Ovary (tissue), 9 donors: ENCODE results near the gene OR4D9. TPM values are rescaled to one million over a fixed set of nuclear protein-coding genes. Genes with fewer than 3 reads are reported as not detected.
A peak's percentile ranks its signal among the peaks of the same experiment; 100 is the strongest.

Experiments
- DNase-seq, 5 donors: peaks; one replicate each; pipeline ENCODE4 v3.0.0-alpha.2; 2019 to 2020
- H3K27ac ChIP-seq, 2 donors: fragments of 200-600 bp; one replicate each; pipeline versions ENCODE4 v1.5.1 to v1.8.0; 2019 to 2022
- H3K27me3 ChIP-seq: fragments of 200-600 bp; one replicate; pipeline ENCODE4 v1.8.0; 2022
- H3K36me3 ChIP-seq: fragments of 200-600 bp; sonication (generic); one replicate; pipeline ENCODE4 v1.5.1; 2019
- H3K4me1 ChIP-seq: one replicate; pipeline ENCODE4 v1.8.1; 2013; ENCODE audit warnings: mild to moderate bottlenecking, moderate library complexity; ENCODE audit not compliant: insufficient read depth
- H3K4me3 ChIP-seq: fragments of 200-600 bp; sonication (generic); one replicate; pipeline ENCODE4 v1.5.1; 2017
- H3K9me3 ChIP-seq, 2 donors: fragments of 200-600 bp in 1 of 2; sonication (generic) in 1 of 2; one replicate each; pipeline versions ENCODE4 v1.5.1 to v1.8.1; 2013 to 2019; ENCODE audit warnings: mild to moderate bottlenecking in 1 of 2, moderate library complexity in 1 of 2
- CTCF ChIP-seq, 3 donors: fragments of 450-650 bp in 2 of 3; fragments of 200-600 bp in 1 of 3; IDR thresholded peaks; one replicate each; pipeline versions ENCODE4 v1.5.1 to v1.8.0; 2016 to 2022; ENCODE audit warnings: antibody characterized with exemption in 3 of 3, mild to moderate bottlenecking in 1 of 3
- EP300 ChIP-seq: sonication (generic); formaldehyde crosslinking; IDR thresholded peaks from one replicate; pipeline ENCODE4 v1.6.1; 2017; ENCODE audit warnings: antibody characterized with exemption
- POLR2A ChIP-seq: fragments of 450-650 bp; IDR thresholded peaks from one replicate; pipeline ENCODE4 v1.6.1; 2017; ENCODE audit warnings: antibody characterized with exemption, mild to moderate bottlenecking, moderate library complexity
- WGBS, 3 donors: extraction: QIAGEN DNeasy Blood & Tissue Kit in 1 of 3; methylation state at CpG; one replicate each; pipeline versions ENCODE4 v1.1.5 to v1.1.7; 2013 to 2017; 5-methylcytosine and 5-hydroxymethylcytosine counted together
- intact Hi-C, 4 donors: fragments of 100-400 bp; cut with DNase I; formaldehyde crosslinking; loops; one replicate each; pipeline versions ENCODE4 v1.11.0 to v1.15.1; 2022 to 2023
- polyA plus RNA-seq, 2 donors: library from polyadenylated mRNA; stranded (reverse); fragments of 200-250 nt in 1 of 2; fragments of 350-450 nt in 1 of 2; fragmentation: Illumina TruSeq in 1 of 2; extraction: RNeasy Lipid Tissue Mini Kit (QIAGEN cat#74804) in 1 of 2; gene quantifications; one replicate each; pipeline ENCODE4 v1.2.3, GENCODE V29; 2013 to 2014
- total RNA-seq, 7 donors: library from RNA; depleted of rRNA in 2 of 7; stranded (reverse); fragments of >200 nt in 2 of 7; fragmentation: NEBNext Ultra II Directional in 3 of 7; extraction: Animal tissue kit (Norgen Biotek cat#: 25700) in 3 of 7; gene quantifications; one replicate each; pipeline versions ENCODE4 v1.1.0 to v1.2.4, GENCODE V29; 2016 to 2023
- donor health status: DM: no; HTN: no; CAD: no; lungs with moderate emphysema.
- donor health status: DM: no; HTN: no; CAD: no.
- donor health status: Bipolar disorder and iron deficiency.
- donor health status: DM: yes; HTN: yes; CAD: no.
- donor health status: DM: no; HTN: no; CAD: no.
- donor health status: DM: yes; HTN: yes; CAD: no.

Gene OR4D9
- total and polyA plus RNA-seq, 9 donors: not detected

GRCh38 chr11:59548309-59548656 is 36.9 kb downstream of the OR4D9 start:
- no peak for DNase-seq
- Histone ChIP-seq H3K4me3 (no peak overlapping the region), H3K9me3 (no peaks in the 10 kb centered on the region), H3K27ac (peak overlapping the region in 1 of 2 donors; percentile 91), H3K27me3 (no peaks in the 10 kb centered on the region), H3K4me1 (peaks cover 16% of the 10 kb centered on the region), H3K36me3 (no peaks in the 10 kb centered on the region)
- 83 to 90% (median 87%) methylated on average over 5 of the region's 5 CpGs for WGBS, 3 donors
- intact Hi-C loops: loop anchor here in 1 of 4 donors (10.0 kb wide), 1 partner anchor 117 kb away; the partner anchor contains the start of gene PATL1
- TF ChIP-seq CTCF (IDR thresholded peaks at IDR 0.05): no peak
- no peak for TF ChIP-seq POLR2A
- TF ChIP-seq EP300: no peak

GRCh38 chr11:59550368-59550841 is 39.1 kb downstream of the OR4D9 start:
- H3K9me3 ChIP-seq: no peaks in the 10 kb centered on the region
- peak overlapping the region; percentile 86 to 91 for H3K27ac ChIP-seq
- 1 to 3% (median 1%) methylated on average over 31 of the region's 31 CpGs for WGBS, 3 donors
- H3K27me3 ChIP-seq: no peaks in the 10 kb centered on the region
- intact Hi-C loops: loop anchor here in 1 of 4 donors (10.0 kb wide), 1 partner anchor 1886 kb away; the partner anchor contains the start of gene ZDHHC5
- TF ChIP-seq POLR2A (no peak), CTCF (IDR thresholded peaks at IDR 0.05) (peak in 2 of 3 donors; percentile 61 to 74)
- no peaks in the 10 kb centered on the region for H3K36me3 ChIP-seq
- DNase-seq: peak; percentile 78 to 85 (median 84)
- H3K4me3 ChIP-seq: peak overlapping the region; percentile 60
- H3K4me1 ChIP-seq: peaks cover 11% of the 10 kb centered on the region

GRCh38 chr11:59550842-59551658 is 39.7 kb downstream of the OR4D9 start:
- Histone ChIP-seq H3K4me3 (peak overlapping the region; percentile 60), H3K4me1 (peaks cover 13% of the 10 kb centered on the region), H3K9me3 (no peaks in the 10 kb centered on the region), H3K27ac (peak overlapping the region; percentile 86 to 91), H3K27me3 (no peaks in the 10 kb centered on the region), H3K36me3 (no peaks in the 10 kb centered on the region)
- 0 to 1% (median 1%) methylated on average over 34 of the region's 34 CpGs for WGBS, 3 donors
- intact Hi-C loops: loop anchor here in 1 of 4 donors (10.0 kb wide), 1 partner anchor 1886 kb away; the partner anchor contains the start of gene ZDHHC5
- TF ChIP-seq CTCF (IDR thresholded peaks at IDR 0.05) (no peak), POLR2A (peak; percentile 18), EP300 (no peak)
- DNase-seq: peak; percentile 82 to 89 (median 84)

GRCh38 chr11:59551659-59552521 is 40.6 kb downstream of the OR4D9 start:
- peak in 3 of 5 donors; percentile 61 to 74 (median 69) for DNase-seq

More at GRCh38 chr11:59551659-59552521, 40.6 kb downstream of the OR4D9 start:
- WGBS, 3 donors: 3 to 17% (median 9%) methylated on average over 30 of the region's 30 CpGs
- Histone ChIP-seq H3K27me3 (no peaks in the 10 kb centered on the region), H3K9me3 (no peaks in the 10 kb centered on the region), H3K4me1 (peaks cover 14% of the 10 kb centered on the region), H3K4me3 (peak overlapping the region; percentile 60), H3K27ac (peak overlapping the region; percentile 86 to 91), H3K36me3 (no peaks in the 10 kb centered on the region)
- intact Hi-C loops: loop anchor here in 1 of 4 donors (10.0 kb wide), 1 partner anchor 1887 kb away; the partner anchor contains the start of gene ZDHHC5
- no peak for TF ChIP-seq EP300
- no peak for TF ChIP-seq POLR2A
- TF ChIP-seq CTCF (IDR thresholded peaks at IDR 0.05): no peak
